ENCODE results near the gene PCLO.
"Not testable (repeated sequence)": the region's sequence is repeated elsewhere in the genome, so short reads cannot be mapped to it uniquely, and the experiment has no call there.

Gene PCLO

DNA sequence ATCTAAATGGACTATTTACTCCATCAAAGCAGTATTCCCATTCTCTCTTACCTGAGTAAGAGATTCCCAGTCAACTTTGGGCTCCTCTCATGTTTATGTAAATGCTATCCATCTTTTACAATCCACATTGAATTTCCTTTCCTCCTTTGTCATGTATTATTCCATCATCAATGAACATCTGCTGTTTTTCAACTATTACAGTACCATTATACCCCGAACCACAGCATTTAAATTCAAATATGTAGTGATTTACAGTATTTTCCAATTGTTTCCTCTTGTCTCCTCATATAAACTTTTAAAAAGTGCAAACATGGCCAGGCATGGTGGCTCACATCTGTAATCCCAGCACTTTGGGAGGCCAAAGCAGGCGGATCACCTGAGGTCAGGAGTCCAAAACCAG, 20.3 kb downstream of the PCLO start:
- no peak for DNase-seq
- in situ Hi-C loops (cut with MboI; ENCODE audit: low pct_unique_long_range_greater_than_20kb, low sequenced_read_pairs), result no loop called here

DNA sequence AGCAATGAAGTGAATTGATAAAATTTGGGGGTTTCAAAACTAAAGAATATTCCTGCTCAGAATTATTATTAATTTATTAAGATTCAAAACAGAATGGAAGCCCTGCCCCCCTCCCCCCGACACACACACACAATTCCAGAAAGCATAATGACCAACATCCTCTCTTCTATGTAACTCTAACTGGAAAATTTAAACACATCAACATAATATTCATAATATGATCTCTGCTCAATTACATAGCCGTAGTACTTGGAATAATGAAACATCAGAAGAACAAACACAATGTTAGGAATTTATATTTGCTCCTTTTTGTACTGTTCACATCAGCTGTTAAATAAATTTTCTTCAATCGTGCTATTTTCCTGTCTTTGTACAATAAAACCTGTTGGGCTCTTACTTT, 20.8 kb downstream of the PCLO start:
- DNase-seq, result no peak
- in situ Hi-C loops (cut with MboI; ENCODE audit: low pct_unique_long_range_greater_than_20kb, low sequenced_read_pairs), result no loop called here

DNA sequence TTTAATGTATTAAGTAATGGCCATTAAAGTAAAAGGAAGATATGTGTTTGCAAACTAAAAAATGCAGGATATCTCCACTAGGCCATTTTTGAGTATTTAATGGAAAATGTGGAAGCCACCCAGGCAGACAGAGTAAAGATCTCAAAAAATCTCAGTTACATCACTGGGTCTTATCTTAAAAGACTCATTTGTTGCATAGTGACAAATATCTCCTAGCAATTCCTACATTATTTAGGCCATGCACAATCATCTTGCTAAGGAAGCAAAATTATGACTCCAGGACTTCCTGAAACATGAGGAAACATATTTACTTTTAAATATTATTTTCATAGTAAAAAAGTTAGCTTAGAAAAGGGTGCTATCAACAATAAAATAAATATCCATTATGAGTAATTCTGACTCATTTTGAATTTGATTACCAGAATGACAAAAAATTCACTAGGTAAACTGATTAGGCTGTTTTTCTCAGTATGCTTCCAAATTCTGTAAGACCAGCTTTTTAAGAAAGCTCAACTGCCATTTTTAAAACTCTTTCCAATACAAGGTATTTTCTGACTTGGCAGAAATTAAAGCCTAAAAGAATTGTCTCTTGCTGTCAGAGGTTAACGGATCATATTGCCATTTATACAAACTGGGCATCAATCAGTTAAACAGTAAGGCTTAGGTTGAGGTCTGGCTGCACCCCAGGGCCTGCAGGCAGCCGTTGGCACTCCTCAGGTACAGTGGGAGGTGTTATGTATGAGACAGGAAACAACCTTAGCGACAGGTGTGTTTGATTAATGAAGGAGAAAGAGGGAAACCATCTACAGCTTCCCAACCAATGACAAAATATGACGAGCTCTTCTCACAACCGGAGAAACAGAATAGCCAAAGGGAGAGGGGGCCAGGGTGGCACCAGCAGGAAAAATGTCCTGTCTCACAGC, 31.8 kb downstream of the PCLO start:
- in situ Hi-C loops (cut with MboI; ENCODE audit: low pct_unique_long_range_greater_than_20kb, low sequenced_read_pairs), result no loop called here
- no peak for DNase-seq

DNA sequence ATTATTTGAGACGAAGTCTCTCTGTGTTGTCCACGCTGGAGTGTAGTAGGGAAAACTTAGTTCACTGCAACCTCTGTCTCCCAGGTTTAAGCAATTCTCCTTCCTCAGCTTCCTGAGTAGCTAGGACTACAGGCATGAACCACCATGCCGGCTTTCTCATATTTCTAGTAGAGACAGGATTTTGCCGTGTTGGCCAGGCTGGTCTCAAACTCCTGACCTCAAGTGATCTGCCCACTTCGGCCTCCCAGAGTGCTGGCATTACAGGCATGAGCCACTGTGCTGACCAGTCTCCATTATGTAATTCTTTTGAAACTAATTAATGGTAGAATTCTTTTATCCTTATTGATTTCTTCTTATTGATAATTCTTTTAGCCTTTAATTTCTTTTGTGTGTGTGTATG, 32.5 kb downstream of the PCLO start:
- in situ Hi-C loops (cut with MboI; ENCODE audit: low pct_unique_long_range_greater_than_20kb, low sequenced_read_pairs), result no loop called here
- DNase-seq, result no peak

DNA sequence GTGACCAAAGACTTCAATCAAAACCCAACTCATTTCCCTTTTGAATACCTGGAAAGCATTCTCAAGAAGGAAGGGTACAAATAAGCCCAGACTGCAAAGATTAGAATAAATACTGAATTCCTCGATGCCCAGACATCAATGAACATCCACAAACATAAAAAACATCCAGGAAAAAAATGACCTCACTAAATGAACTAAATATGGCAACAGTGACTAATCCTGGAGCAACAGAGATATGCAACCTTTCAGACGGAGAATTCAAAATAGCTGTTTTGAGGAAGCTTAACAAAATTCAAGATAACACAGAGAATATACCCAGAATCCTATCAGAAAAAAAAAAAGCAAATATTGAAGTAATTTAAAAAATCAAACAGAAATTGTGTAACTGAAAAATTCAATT, 43.2 kb downstream of the PCLO start:
- in situ Hi-C loops (cut with MboI; ENCODE audit: low pct_unique_long_range_greater_than_20kb, low sequenced_read_pairs), result no loop called here
- DNase-seq, result no peak

DNA sequence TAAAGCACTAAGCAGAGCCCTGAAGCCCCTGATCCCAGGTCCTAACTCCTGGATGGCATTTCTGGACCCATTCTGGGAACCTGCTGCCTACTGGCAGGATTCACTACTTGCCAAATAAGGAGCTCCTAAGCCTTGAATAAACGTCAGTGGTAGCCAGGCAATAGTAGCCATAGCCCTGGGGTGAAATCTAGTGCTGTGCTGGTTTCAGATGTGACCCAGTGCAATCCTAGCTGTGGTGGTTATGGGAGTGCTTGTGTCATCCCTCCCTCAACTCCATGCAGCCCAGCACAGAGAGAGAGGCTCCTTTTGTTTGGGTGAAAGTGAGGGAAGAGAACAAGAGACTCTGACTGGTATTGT, 43.7 kb downstream of the PCLO start:
- in situ Hi-C loops (cut with MboI; ENCODE audit: low pct_unique_long_range_greater_than_20kb, low sequenced_read_pairs), result no loop called here
- DNase-seq, result no peak

DNA sequence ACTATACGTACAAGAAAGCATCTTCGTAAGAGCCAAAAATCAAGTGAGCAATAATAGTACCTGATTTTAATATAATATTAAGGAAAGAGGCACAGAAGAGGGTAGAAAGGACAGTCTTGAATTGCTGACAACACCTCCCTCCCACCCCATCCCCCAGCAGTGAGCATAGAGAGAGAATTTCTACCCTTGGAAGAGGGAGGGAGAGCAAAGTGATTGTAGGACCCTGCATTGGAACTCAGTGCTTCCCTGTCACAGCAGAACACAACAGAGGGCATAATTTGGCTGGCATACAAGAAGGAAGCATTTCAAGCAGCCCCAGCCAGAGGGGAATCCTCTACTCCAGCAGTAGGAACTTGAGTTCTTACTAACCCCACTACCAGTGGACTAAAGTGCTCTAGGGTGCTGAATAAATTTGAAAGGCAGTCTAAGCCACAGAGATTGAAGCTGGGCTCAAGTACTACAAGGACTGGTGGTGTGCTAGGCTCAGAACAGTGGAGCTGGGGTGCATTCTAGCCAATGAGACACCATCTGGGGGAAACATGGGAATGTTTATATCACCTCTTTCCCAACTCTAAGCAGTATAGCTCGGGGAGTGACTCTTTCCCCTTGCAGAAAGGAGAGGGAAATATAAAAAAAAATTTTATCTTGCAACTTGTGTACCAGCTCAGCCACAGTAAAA, 44.2 kb downstream of the PCLO start:
- DNase-seq, result no peak
- in situ Hi-C loops (cut with MboI; ENCODE audit: low pct_unique_long_range_greater_than_20kb, low sequenced_read_pairs), result no loop called here

DNA sequence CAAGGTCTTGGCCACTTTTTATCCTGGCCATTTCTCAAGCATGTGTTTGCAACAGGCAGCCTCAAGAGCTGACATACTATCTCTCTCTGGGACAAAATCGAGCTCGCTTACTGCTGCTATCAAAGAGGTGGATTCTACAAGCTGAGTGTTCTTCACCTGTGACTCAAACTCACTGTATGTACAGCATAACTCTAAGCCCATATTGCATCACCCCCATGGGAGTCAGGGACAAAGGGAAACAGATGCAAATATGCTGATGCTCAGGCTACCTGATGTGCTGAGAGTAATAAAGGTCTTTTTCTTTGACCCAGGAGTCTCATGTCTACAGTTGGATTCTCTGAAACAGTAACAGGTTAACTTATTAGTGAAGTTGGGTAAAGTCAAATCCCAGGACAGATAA, 45.2 kb downstream of the PCLO start:
- DNase-seq, result no peak
- in situ Hi-C loops (cut with MboI; ENCODE audit: low pct_unique_long_range_greater_than_20kb, low sequenced_read_pairs), result no loop called here

DNA sequence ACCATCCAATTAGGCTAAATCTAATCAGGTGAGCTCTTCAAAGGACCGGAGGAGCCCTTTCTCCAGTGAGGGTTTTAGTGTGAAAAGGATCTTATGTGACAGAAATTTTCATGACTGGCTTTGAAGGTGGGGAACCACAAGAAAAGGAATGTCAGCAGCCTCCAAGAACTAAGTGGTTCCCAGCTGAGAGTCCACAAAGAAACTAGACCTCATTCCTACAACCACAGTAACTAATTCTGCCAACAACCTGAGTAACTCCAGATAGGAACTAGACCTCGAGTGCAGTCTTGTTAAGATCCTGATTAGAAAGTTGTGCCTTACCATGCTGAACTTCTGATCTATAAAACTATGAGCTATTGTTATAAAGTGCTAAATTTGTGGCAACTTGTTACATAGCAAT, 51.3 kb downstream of the PCLO start:
- DNase-seq, result no peak
- in situ Hi-C loops (cut with MboI; ENCODE audit: low pct_unique_long_range_greater_than_20kb, low sequenced_read_pairs), result no loop called here

DNA sequence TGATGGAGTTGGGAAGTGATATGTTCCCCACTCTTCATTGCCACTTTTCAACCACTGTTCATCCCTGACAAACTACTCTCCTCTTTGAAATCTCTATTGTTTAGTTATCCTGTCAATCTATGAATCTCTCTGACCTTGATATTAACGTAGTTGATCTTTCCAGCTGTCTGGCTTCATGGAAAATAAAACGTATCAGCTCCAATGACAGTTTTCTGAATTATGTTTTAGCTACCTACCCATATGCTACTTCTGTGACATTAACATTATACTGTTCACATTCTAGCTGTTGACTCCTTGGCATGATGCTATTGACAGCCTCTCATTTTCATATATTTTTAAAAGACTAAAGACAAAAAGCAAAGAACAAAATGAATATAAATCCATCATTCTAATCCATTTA, 53.3 kb downstream of the PCLO start:
- no peak for DNase-seq
- in situ Hi-C loops (cut with MboI; ENCODE audit: low pct_unique_long_range_greater_than_20kb, low sequenced_read_pairs), result no loop called here

DNA sequence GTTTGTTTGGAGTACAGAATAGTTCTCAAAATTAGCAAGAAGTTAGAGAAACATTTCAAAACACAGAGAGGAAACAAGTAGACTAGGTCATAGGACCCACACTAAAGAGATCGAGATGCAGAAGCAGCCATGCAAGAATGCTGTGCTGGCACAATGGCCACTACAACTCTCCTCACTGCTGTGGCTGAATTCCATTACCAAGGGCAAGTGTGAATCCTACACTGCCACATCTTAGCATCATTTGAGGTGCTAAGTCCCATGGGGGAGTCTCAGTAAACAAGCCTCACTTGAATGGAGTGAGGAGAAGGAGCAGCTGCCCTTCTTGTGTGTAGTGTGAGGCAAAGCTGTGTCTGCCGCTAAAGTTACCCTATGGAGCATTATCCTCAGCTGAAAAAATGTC, 56.7 kb downstream of the PCLO start:
- in situ Hi-C loops (cut with MboI; ENCODE audit: low pct_unique_long_range_greater_than_20kb, low sequenced_read_pairs), result no loop called here
- DNase-seq, result no peak

DNA sequence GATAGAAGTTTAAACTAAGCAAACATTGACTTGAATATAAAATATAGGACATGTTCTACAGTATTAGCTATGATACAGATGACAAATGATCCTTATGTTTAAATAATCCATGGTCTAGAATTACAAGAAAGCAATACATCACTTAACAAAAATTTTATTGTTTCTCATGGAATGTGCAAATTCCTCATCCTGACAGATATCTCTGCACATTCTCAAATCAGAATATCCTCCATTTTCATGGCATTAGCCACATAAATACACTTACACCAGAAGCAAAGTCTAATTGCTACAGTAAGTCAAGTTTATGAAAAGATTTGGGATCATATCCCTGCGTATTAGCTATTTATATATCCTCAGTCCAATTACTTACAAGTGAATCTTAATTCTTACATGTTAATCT, 57.6 kb downstream of the PCLO start:
- in situ Hi-C loops (cut with MboI; ENCODE audit: low pct_unique_long_range_greater_than_20kb, low sequenced_read_pairs), result no loop called here
- no peak for DNase-seq

DNA sequence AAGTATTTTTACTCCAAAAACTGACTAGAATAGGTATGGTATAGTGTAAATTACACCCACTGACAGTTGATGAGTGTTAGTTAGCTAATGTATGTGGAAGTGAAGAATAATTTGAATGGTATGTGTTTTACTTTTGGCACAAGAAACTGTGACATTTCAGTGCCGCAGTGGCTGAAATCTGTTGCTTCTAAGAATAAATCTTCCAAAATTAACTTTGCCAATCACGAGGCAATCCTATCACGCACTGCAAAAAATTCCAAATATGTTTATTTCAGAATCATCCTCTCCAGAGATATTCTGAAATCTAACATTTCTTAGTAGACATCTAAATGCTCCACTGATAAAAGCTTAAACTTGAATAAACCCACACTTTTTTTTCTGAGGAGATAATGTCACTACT, 61.2 kb downstream of the PCLO start:
- no peak for DNase-seq
- in situ Hi-C loops (cut with MboI; ENCODE audit: low pct_unique_long_range_greater_than_20kb, low sequenced_read_pairs), result no loop called here

DNA sequence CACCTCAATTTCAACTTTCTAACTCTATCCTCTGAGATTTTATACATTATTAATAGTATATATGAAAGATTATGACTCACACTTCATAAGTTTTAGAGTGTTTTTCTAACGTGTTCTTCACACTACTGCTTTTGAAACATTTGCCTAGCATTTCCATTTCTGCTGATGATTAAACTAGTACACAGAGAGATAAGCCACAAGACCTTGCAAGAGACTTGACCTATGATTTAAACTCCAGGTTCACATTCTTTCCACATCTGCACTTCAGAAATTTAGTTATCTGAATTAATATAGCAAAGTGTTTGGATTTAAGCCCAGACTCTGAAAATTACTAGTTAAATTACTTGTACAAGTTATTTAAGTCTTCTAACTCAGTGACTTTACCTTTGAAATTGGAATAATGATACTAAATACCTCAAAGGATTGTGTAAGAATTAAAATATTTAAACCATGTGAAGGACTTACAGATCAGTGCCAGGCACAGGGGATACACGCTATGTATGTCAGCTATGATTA, 66.6 kb downstream of the PCLO start:
- no peak for DNase-seq
- in situ Hi-C loops (cut with MboI; ENCODE audit: low pct_unique_long_range_greater_than_20kb, low sequenced_read_pairs), result no loop called here

DNA sequence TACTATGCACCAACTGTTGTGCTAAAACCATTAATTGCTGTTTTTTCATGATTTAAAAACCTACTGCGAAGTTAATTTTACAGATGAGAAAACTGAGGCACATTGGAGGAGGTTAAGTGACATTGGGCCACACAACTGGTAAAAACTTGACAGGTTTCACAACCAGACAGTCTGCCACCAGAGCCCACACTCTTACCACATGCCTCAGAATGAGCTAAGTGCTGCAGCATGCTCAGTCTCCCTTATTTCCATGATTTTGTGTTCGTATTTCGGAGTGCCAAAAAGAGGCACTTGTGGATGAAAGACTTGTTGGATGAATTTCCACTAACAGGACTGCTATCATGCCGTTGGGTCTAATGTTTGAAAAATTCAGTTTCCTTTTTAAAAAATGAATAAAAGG, 77.4 kb downstream of the PCLO start:
- in situ Hi-C loops (cut with MboI; ENCODE audit: low pct_unique_long_range_greater_than_20kb, low sequenced_read_pairs), result no loop called here
- DNase-seq, result no peak

DNA sequence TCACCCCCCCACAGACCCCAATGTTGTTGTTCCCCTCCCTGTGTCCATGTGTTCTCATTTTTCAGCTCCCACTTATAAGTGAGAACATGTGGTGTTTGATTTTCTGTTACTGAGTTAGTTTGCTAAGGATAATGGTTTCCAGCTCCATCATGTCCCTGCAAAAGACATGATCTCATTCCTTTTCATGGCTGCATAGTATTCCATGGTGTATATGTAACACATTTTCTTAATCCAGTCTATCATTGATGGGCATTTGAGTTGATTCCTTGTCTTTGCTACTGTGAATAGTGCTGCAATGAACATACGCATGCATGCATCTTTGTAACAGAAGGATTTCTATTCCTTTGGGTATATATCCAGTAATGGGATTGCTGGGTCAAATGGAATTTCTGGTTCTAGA, 82.8 kb downstream of the PCLO start:
- in situ Hi-C loops (cut with MboI; ENCODE audit: low pct_unique_long_range_greater_than_20kb, low sequenced_read_pairs); DNase-seq: not testable (repeated sequence)

DNA sequence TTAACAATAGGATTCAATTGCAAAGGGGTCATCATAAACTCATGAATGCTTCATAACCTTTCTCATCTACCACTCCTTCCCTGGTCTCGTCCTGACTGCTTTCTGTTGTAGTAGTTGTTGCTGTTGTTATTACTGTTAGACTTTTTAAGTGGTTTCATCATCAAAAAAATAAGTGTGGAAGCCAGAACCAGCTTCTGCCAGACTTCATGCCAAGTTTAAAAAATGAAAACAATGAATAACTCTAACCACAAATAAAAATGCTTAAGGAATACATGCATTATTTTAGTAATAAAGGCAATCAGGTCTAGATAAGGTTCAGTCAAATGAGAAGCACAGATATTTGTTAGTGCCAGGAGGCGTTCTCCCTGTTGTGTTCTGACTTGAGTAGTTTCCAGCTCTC, 85.4 kb downstream of the PCLO start:
- no peak for DNase-seq
- in situ Hi-C loops (cut with MboI; ENCODE audit: low pct_unique_long_range_greater_than_20kb, low sequenced_read_pairs), result no loop called here

DNA sequence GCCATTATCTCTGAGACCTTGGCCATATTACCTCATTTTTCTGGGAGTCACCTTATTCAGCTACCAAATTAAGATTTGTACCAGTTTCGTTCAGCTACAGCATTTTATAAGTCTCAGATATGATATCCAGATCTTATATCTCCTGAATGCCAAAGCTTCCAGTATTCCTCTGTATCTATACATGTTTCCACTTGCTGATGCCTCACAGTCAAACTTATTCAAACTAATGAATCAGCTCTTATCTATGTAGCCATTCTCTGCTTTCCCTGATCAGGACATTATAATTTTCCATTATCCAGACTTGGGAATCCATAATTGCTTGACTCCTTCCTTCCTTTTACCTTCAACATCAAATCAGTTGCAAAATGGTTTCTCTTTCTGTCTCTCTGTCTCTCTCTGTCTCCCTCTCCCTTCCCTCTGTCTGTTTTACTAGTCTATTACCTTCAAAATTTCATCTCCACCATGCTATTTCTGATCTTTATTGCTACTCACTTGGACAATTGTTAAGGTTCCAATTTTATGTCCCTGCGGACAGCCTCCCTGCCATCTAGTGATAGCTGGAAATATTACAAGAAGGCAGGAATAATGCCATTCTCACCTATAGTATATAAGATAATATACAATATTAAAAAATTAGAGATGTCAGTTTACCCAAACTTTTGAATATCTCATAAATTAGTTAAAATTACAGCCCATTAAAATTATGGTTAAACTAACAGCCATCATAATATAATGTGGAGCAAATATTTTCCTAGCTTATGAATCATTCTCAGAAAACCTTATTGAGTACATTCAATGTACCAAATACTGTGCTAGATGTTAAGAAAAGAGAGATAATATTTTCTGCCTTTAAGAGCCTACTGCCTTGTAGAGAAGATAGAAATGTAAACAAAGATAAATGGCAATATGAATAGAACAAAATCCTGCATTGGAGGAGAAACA, 89.8 kb downstream of the PCLO start:
- no peak for DNase-seq

DNA sequence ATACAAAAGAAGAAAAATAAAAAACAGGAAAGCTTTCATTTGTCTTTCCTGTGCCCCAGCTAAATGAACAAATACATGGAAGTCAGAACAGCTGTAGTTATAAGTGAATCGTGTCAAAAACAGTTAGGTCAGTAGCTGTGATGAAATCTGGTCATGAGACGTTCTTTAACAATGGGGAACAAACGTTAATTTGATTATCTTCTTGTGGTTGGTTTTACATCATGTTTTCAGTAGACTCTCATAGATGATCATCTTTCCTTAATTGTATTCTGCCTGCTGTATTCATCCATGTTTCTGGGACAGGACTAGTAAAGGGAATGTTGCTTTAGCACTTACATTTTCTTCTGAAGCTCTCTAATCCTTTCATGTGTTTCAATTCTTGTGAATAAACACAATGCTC, 97.0 kb downstream of the PCLO start:
- in situ Hi-C loops (cut with MboI; ENCODE audit: low pct_unique_long_range_greater_than_20kb, low sequenced_read_pairs), result no loop called here
- no peak for DNase-seq

More for the DNA sequence above, 89.8 kb downstream of the PCLO start:
- in situ Hi-C loops (cut with MboI; ENCODE audit: low pct_unique_long_range_greater_than_20kb, low sequenced_read_pairs), result no loop called here

DNA sequence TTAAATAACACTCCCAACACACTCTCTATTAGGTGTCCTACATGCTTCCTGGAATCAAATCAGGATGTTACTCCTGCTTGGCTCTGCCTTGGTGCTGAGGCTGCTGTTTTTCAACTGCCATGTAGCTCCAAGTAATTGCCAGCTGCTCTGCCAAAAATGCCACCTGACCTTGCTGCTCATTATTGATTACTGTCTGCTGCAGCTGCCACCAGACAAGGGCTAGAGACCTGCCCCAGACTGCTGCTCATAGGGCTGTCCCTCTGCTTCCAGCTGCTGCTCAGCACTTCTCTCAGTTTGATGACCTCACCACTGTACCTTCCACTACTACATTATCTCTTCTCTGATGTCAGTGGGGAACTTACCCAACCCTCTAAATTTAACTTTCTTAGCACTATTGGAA, 102.5 kb downstream of the PCLO start:
- DNase-seq, result no peak
- in situ Hi-C loops (cut with MboI; ENCODE audit: low pct_unique_long_range_greater_than_20kb, low sequenced_read_pairs), result no loop called here

Measured in KBM-7 (cell line).